Activated CD8-positive, alpha-beta memory T cell treated with anti-CD3 and anti-CD28 coated beads for 4 hours (primary cell): ENCODE measurements around the gene RNF6.
"Not testable (repeated sequence)": the region's sequence is repeated elsewhere in the genome, so short reads cannot be mapped to it uniquely, and the experiment has no call there.

Experiments used
- DNase-seq, 2 donors: peaks; one replicate each; pipeline ENCODE4 v3.0.0-alpha.2; 2020; ENCODE audit warnings: low read depth in 2 of 2

Gene RNF6

DNA sequence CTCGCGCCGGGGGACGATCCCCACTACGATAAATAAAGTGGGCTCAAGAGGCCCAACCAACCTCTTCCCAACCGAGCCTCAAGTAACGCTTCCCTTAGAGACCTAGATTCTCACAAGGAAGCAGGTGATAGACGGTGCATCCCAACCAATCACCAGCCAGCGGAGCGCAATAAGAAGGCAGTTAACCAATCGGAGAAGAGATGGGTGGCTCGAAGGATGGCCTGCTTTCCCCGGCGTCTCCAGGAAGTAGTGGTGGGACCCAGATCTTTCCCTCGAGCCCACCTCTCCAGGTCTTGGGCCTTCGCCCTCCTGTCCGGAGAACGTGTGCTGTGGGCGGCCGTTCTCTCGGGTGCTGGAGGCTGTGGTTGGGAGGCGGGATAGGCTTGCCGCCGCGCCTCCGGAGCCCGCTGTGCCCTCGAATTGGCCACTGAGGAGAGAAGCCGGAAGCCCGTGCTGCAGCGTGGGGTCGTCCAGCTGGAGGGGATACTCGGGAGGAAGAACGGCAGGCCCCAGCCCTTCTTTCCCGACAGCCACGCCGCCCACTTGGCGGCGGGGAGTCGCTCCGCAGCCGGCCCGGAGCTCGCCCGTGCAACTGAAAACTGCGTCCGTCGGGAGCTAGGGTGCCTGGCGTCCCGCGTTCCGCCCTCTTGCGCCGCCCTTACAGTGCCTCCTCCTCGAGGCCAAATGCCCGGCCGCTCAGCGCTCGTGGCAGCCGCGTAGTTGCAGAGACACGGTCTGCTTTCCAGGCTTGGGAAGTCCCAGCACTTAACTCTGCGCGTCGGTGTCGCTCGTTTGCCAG is at the start of gene RNF6:
Gene RNF6 (minus strand): TSS at position 594 of the 799 bp plus-strand sequence. CDS start 2,665 bp downstream, outside the sequence.
- peak; percentile 67 to 80 for DNase-seq

DNA sequence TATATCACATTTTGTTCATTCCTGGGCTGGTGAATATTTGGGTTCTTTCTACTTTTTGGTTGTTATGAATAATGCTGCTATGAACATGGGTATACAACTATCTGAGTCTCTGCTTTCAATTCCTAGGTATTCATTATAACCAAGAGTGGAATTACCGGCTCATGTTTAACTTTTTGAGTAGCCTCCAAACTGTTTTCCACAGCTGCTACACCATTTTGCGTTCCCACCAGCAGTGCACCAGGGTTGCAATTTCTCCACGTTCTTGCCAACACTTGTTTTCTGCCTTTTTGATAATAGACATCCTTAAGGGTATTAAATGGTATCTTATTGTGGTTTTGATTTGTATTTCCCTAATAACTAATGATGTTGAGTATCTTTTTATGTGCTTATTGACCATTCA is 48.6 kb upstream of the RNF6 start:
- no peak for DNase-seq

DNA sequence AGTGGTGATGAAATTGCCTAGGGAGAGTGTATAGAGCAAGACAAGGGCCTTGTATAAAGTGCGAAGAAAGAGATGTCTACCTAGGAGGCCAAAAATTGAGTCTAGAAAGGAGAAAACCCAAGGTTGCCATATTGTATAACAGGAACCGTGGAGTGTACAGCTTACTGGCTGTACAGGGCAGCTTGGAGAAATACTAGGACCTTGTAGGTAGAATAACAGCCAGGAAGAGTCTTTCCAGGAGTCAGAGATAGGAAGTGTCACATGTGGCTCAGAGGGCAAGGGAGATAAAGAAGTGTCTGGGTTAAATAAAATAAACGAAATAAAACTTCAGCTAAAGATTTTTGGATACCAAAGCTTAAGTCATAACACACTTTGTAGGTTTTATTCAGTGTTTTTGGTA is 44.2 kb upstream of the RNF6 start:
- no peak for DNase-seq

DNA sequence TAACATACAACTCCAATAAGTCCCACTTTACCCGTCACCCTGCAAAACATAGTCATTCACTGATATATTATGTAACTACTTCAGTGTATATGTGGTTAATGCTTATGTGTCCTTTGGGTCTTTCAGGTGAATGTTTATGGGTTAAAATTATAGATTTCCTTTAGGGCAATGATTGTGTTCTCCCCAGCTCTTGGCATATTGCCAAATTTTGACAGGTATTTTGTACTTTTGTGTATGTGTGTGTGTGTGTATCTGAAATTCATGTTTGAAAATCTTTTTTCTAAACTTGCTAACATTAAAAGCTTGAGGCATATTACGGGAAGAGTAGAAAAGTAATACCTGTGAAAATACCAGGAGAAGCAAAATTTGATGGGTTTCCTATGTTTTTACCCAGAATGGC is 40.0 kb upstream of the RNF6 start:
- no peak for DNase-seq

DNA sequence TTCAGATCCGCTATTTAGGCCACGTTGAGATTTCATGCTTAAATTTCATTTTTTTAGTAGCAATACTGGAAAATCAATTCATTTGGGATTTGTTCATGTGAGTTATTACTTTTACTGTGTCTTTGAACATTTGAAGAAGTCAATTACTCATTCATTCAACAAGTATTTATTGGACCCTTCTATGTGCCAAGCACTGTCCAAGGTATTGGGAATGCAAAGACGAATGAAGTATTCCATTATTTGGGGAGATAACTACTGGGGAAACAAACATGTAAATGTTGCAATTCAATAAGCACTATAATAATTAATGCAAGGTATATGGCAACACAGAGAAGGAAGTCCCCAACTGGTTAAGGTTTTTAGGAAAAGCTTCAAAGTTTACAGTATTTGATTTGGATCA is 37.5 kb upstream of the RNF6 start:
- DNase-seq: no peak

DNA sequence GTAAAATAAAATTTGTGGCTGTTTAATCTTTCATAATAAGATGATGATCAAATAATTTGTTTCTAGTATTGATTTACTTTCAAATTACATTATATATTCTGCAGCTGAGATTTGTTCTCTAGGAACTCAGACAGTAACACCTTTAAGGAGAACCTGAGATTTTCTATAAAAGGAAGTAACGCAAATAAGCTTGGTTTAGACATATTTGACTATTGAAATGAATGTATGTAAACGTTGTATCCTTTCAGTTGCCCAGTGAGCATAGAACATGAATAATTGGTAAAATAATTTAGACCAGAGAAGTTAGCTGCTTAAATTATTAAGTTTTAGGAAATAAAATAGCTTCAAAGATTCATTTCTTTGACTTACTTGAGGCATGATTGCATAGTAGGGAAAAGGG is 34.9 kb upstream of the RNF6 start:
- no peak for DNase-seq

DNA sequence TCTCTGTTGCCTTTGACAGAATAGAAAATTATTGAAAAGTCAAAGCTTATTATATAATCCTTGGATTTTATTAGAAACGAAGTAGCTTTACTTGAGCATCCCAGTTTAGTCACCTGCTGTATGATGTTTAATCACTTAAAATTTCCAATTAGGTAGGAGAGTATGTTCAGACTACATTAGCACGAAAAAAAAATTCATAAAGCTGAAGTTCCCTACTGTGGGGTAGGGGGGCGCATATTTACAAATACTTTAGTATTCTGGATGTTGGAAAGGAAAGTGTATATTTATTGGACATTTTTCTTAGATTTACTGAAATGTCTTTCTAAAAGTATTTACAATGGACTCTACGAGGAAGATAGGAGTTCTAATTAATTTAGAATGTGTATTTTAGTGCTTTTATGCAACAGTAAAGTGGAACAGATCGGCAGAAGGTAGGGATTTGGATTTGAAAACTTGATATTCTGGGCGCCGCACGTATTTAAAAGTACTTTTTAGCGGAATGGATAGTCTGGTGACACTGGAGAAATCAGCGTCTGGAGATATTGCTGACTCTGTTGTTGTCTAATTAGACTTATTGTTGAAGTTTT is 33.7 kb upstream of the RNF6 start:
- no peak for DNase-seq

DNA sequence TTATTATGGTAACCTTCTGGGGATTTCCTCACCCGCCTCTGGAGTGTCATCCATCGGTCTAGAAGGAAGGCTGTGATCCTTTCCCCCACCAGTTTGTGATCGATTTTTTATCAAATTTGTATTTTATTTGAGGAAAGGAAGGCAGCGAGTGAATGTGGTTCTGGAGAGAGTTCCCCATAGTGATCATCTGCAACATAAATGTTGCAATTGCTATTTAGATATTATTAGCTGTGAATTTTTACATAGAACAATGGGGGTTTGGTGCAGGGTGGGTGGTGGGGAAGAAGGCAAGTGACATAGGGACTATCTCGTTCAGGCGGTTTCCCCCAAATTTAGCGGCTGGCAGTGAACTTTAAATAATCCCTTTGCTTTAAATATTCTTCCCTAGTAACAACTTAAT is 33.0 kb upstream of the RNF6 start:
- DNase-seq: no peak

DNA sequence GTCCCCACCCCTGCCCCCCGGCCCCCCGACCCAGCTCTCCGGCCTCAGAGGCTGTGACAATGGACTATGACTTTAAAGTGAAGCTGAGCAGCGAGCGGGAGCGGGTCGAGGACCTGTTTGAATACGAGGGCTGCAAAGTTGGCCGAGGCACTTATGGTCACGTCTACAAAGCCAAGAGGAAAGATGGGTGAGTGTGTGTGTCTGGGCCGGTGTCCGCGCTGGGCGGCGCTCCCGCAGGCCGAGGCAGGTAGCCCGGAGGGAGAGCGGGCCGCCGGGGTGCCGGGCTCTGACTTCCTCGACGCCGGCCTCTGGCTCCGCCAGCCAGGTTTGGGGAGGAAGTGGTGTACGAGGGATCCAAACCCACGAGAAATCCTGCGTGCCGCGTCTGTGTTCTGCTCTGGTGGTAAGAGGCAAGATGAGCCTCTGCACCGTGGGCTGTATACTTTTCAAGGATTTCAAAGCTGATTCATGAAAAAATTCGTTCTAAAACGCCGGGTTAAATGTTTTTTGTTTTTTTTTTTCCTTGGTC is 32.5 kb upstream of the RNF6 start:
- DNase-seq: peak; percentile 1 to 14

DNA sequence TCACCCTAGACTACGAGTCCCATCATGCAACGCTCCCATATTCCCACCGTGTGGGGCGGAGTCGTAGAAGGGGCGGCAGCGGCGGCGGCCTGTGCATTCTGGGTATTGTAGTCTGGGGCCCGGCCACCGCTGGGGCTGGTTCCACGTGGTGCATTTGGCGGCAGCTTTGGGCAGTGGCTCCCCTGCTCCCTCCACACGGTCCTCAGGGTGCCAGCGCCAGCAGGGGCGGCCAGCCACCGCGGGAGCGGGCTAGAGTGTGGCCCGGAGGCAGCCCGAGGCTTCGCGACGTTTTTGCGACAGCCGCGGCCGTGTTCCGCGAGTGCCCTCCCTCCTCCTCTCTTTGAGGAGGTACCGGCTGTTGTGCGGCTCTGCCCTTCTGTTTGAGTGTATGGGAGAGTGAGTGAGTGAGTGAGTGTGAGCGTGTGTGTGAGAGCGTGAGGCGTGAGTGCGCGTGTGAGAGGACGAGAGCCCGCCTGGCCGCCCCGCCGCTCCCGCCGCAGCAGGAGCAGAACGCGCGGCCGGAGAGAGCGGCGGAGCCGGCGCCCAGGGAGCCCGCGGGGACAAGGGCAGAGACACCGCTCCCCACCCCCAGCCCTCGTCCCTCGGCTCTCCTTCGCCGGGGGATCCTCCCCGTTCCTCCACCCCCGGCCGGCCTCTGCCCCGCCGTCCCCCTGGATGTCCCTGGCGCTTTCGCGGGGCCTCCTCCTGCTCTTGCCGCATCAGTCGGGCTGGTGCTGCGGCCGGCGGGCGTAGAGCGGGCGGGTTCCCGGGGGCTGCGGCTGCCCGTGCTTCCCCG is 31.9 kb upstream of the RNF6 start, which contains the start of gene CDK8:
Gene CDK8 (plus strand): TSS at position 343 of the 796 bp plus-strand sequence. CDS start 513 bp downstream, outside the sequence.
- DNase-seq: peak; percentile 72 to 76

DNA sequence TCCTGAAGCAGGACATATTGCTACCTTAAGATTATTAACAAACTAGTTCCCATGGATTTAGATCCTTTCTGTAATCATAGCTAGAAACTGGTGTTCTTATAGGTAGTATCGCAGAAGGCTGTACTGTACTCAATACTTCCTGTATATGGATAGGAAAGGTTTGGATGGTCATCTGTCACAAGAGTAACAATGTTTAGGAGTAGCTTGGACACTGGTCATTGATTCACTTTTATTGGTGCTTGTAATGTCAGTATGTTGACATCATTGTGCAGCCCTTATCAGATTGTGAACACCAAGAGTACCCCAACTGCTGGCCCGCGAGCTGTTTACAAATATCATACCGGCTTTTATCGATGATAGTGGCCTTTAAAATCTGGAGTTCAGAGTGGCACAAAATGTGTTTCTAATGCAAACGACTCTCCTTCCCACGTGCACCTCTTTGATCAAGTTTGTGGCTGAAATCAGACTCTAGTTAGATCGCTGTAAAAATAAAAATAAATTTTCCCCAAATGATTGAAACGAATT is 31.2 kb upstream of the RNF6 start:
- no peak for DNase-seq

DNA sequence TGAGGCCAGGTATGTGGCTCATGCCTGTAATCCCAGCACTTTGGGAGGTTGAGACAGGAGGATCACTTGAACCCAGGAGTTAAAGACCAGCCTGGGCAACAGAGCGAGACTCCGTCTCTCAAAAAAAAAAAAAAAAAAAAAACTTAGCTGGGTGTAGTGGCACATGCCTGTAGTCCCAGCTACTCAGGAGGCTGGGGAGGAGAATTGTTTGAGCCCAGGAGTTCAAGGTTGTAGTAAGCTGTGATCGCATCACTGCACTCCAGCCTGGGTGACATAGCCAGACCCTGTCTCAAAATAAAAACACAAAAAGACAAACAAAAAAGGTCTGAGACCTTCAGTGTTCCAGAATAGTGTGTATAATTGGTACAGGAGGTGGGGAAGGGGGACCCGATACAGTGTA is 29.9 kb upstream of the RNF6 start:
- DNase-seq: not testable (repeated sequence)

DNA sequence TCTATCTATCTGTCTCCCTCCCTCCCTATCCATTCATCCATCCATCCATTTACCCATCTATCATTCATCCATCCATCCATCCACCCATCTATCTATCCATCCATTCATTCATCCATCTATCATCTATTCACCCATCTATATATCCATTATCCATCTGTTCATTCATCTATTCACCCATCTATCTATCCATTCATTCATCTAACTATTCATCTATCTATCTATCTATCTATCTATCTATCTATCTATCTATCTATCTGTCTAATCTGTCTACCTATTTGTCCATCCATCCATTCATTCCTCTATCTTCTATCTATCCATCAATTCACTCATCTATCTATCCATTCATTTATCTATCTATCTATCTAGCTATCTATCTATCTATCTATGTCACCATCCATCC is 27.4 kb upstream of the RNF6 start:
- no peak for DNase-seq

DNA sequence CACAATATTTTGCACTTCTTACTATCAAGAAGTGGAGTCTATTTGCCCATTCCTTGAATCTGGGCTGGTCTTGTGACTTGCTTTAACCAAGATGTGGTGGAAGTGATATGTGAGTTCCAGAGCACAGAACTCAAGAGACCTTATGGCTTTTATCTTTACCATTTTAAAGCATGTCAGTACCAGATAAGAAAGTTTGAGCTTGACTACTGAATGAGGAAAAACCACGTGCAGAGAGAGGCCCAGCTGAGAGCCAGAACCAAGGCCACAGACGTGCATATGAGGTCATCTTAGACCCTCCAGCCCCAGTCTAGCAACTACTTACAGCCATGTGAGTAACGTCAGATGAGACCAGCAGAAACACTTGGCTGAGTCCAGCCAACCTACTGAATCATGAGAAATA is 25.5 kb upstream of the RNF6 start:
- DNase-seq: no peak

DNA sequence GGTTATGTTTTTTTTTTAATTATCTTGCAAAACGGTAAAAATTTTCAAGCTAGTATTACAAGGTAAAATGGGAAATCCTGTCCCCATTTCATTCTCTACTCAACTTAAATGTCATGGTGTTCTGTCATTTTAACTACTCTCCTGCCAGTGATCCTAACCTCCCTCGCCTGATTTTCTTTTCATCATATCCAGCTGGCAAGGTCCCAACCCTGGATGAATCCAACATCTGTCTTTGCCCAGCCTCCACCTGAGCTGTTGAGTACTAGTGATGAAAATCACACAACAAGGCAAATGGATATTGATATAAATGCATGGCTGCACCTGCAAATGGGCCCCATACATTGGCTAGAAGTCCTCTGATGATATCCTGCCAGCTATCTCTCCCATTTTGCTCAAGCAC is 24.9 kb upstream of the RNF6 start:
- no peak for DNase-seq

DNA sequence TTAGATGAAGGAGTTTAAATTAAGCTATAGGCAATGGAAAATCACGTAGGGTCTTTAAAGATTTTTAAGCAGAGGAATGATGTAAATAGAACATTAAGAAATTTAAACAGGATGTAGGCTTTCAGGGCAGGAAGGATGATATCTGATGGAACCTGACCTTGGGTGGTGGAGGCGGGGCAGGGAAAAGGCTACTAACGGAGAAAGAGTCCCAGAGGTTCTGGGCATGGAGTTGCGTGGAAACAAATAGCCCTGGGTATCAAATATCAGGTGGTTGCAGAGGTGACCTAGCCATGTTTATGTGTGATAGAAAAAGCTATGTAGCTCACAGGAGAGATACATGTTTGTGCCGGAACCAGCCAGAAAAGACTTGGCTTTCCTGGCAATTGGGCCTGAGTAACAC is 24.0 kb upstream of the RNF6 start:
- DNase-seq: no peak

DNA sequence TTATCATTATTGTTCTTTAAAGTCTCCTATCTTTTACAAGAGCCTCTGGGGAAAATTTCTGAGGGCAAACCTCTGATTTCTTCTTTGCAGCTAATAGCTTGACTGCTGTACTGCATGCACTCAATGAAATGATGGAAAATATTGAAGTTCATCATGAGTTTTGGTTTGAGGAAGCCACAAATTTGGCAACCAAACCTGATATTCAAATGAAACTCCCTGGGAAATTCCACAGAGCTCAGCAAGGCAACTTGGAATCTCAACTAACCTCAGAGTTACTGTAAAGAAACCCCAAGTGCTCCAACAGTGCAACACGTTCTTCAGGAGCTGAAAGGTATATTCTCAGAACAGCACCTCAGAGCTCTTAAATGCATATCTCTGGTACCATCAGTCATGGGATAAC is 14.2 kb upstream of the RNF6 start:
- DNase-seq: no peak

DNA sequence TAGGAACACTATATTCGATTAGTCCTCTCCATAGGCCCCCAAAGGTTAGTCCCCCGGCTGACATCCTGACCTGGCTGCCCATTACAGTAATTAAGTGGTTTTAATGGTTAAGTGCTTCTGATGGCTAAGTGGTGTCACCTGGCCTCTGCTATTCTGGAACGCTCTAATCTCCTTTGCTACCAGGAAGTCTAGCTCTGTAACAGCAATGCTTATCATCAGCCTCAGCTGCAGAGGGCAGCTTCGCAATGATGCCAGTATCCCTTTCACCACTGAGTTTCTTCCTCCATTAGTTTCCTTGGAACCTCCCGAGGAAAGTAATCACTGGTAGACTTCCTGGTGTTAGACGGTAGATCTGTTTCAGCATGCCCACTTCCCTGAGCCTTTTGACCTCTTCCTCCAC is 8.6 kb upstream of the RNF6 start:
- no peak for DNase-seq

DNA sequence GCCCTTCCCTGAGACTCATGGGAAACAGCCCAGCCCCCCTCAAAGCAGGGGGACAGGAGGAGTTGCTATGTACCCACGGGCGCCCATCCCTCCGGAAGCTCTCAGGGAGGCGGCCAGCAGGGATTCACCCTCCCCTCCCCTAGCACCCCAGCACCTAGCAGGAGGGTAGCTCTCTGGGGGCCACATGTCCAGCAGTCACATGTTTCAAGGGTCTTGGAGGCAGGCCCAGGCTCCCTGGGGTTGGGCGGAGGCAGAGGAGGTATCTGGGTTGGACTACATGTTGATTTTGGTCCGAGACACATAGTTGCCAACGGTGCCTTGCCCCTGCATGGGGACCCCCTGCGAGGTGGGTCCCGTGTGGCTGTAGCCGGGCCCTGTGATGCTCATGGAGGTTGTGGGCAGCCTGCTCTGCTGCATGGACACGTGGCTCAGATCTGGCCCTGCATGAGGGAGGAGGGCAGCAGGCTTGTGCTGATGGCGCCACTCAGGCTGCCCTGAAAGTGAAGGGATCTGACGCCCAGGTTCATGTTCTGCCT is 7.0 kb upstream of the RNF6 start:
- DNase-seq: no peak

DNA sequence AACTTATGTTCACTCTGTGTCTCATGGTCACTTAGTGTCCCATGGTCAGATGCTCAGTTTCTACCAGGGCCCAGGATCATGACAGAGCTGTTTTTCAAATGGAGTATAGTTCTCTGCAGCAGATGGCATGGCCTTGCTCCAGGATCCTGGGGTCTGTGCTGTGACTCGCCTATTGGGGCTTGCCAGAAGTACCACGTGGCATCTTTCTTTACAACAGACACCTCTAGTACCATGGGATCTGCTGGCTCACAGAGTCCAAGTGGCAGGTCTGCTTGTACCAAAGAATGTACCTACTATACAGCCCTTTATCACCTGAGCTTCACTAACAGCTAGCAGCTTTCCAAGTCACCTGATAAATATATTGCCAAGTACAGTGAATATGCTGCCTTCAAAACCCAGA is 6.0 kb upstream of the RNF6 start:
- DNase-seq: no peak

DNA sequence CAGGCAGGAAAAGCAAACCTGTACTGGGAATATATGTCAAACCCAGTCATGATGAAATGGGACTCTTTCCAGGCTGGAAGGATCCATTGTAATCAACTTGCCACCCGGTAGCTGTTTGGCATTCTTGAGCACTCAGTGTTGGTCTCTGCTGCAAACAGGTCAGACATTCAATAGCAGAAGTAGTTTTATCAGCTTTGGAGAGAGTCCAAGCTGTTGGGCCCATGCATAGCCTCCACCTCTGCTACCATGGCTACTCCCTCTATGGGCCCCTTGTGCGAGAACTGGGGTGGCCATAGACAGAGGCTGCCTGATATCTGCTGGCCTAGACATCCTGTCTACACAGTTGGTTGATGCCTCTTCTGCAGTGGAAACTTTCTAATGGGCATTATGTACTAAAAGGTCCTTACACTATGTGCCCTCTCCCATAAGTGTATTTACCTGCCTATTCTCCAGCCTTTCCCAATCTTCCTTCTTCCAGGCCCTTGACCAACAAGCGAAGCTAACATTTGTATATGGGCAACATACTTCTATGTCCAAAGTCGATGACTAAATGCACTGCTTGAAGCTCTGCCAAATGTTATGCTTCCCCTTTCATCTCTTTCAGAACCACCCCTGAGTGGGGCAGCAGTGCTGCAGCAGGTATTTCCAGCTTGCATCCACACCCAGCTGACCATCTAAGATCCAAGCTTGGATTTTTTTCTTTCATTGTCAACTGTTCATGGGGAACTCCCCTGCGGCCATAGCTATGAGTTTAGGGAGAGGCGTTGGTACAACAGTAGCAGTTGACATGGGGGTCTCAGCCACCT is 5.3 kb upstream of the RNF6 start:
- DNase-seq: no peak
